Neural crest cell (in vitro differentiated cells): ENCODE measurements around the gene NLRP3. TPM values are rescaled to one million over a fixed set of nuclear protein-coding genes. Genes with fewer than 3 reads are reported as not detected.

Experiments
- DNase-seq: peaks from one replicate; pipeline ENCODE4 v3.0.0; 2021; ENCODE audit warnings: low read depth, mixed read lengths, low spot score
- H3K27ac Mint-ChIP-seq: one replicate; pipeline ENCODE4 v1.8.0; 2021; ENCODE audit warnings: mild to moderate bottlenecking, mixed read lengths; ENCODE audit not compliant: unreplicated experiment
- H3K27me3 Mint-ChIP-seq: 2 replicates; pipeline ENCODE4 v1.8.0; 2021; ENCODE audit warnings: low read depth, mild to moderate bottlenecking, mixed read lengths
- H3K36me3 Mint-ChIP-seq: 2 replicates; pipeline ENCODE4 v1.8.0; 2021; ENCODE audit warnings: low read depth, mild to moderate bottlenecking, mixed read lengths
- H3K4me1 Mint-ChIP-seq: 2 replicates; pipeline ENCODE4 v1.8.0; 2021; ENCODE audit warnings: mixed read lengths
- H3K4me3 Mint-ChIP-seq: one replicate; pipeline ENCODE4 v1.8.0; 2021; ENCODE audit warnings: mild to moderate bottlenecking, mixed read lengths
- H3K9me3 Mint-ChIP-seq: 2 replicates; pipeline ENCODE4 v1.8.0; 2021; ENCODE audit warnings: mixed read lengths
- CTCF ChIP-seq: fragments of 200-600 bp; sonication (generic); conservative IDR thresholded peaks from 2 replicates; pipeline ENCODE4 v1.5.0; 2021; ENCODE audit warnings: antibody characterized with exemption, mild to moderate bottlenecking
- total RNA-seq: library from RNA; stranded (reverse); gene quantifications from 2 replicates; pipeline ENCODE4 v1.2.1, GENCODE V29; 2021

NLRP3 gene
- total RNA-seq, 1 donor from 2014 or later, result 0.07 TPM

- Mint-ChIP-seq H3K27me3 (peaks cover 12% of the 10 kb centered on the region), H3K4me1 (no peaks in the 10 kb centered on the region), H3K4me3 (no peak overlapping the region), H3K27ac (no peak overlapping the region), H3K9me3 (no peaks in the 10 kb centered on the region), H3K36me3 (no peaks in the 10 kb centered on the region)
- no peak for DNase-seq
- no peak for TF ChIP-seq CTCF
These were observed 80.8 kb downstream of the NLRP3 start for GRCh38 chr1:247496581-247497285.

Other genes with a start within 250 kb of the NLRP3 start
- 87.0 and 90.2 TPM in 2 replicates for gene ZNF124, start 244.2 kb upstream of the NLRP3 start, total RNA-seq
- gene VN1R5, start 160.1 kb upstream of the NLRP3 start, total RNA-seq, result not detected in 2 replicates
- 64.2 and 65.5 TPM in 2 replicates for gene ZNF496, start 84.3 kb upstream of the NLRP3 start, total RNA-seq
- gene OR2B11, start 41.9 kb downstream of the NLRP3 start, total RNA-seq, result not detected in 2 replicates
- not detected in 2 replicates for gene OR2C3, start 120.3 kb downstream of the NLRP3 start, total RNA-seq
- not detected in 2 replicates for gene GCSAML, start 133.0 kb downstream of the NLRP3 start, total RNA-seq
- gene OR2G2, start 172.2 kb downstream of the NLRP3 start, total RNA-seq, result not detected in 2 replicates
- gene OR2G3, start 189.4 kb downstream of the NLRP3 start, total RNA-seq, result not detected in 2 replicates